ENCODE measurements around the gene HMGCR.

DNA sequence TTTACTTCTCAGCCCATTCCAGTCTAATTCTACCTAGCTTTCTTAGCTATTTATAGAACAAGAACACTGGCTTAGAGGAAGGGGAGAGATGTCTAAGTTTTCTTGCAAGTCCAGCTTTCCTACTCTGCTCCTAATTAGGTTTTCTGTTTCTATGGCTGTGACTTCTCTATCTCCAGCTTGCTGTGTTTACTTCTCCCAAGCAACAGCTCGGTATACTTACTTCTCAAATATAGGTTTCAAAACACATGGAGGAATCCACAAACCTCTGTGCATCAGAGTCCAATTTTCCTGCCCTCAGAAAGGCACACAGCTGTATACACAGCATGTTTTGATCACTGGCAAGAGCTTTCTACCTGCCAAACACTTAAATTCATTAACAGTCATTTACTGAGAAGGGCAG is 17.4 kb upstream of the HMGCR start:
- no peak for TF ChIP-seq POLR2A (IDR thresholded peaks at IDR 0.05)
- TF ChIP-seq, protein P1, sequence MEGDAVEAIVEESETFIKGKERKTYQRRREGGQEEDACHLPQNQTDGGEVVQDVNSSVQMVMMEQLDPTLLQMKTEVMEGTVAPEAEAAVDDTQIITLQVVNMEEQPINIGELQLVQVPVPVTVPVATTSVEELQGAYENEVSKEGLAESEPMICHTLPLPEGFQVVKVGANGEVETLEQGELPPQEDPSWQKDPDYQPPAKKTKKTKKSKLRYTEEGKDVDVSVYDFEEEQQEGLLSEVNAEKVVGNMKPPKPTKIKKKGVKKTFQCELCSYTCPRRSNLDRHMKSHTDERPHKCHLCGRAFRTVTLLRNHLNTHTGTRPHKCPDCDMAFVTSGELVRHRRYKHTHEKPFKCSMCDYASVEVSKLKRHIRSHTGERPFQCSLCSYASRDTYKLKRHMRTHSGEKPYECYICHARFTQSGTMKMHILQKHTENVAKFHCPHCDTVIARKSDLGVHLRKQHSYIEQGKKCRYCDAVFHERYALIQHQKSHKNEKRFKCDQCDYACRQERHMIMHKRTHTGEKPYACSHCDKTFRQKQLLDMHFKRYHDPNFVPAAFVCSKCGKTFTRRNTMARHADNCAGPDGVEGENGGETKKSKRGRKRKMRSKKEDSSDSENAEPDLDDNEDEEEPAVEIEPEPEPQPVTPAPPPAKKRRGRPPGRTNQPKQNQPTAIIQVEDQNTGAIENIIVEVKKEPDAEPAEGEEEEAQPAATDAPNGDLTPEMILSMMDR (IDR thresholded peaks at IDR 0.05): no peak
